Measurements from ENCODE around the gene KBTBD3.
"Not testable (repeated sequence)": the region's sequence is repeated elsewhere in the genome, so short reads cannot be mapped to it uniquely, and the experiment has no call there.

Gene KBTBD3

DNA sequence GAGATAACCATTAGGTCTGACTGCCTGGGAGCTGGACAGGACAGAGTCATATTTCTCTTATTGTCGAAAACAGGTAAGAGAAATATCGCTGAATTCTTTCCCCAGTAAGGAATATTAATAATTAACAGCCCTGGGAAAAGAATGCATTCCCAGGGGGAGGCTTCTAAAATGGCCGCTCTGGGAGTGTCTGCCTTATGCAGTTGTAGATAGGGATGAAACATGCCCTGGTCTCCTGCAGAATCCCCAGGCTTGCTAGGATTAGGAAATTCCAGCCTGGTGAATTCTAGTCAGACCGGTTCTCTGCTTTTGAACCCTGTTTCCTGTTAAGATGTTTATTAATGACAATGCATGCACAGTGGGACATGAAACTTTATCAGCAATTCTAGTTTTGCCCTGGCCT, 74.1 kb downstream of the KBTBD3 start:
- DNase-seq, result not testable (repeated sequence)

DNA sequence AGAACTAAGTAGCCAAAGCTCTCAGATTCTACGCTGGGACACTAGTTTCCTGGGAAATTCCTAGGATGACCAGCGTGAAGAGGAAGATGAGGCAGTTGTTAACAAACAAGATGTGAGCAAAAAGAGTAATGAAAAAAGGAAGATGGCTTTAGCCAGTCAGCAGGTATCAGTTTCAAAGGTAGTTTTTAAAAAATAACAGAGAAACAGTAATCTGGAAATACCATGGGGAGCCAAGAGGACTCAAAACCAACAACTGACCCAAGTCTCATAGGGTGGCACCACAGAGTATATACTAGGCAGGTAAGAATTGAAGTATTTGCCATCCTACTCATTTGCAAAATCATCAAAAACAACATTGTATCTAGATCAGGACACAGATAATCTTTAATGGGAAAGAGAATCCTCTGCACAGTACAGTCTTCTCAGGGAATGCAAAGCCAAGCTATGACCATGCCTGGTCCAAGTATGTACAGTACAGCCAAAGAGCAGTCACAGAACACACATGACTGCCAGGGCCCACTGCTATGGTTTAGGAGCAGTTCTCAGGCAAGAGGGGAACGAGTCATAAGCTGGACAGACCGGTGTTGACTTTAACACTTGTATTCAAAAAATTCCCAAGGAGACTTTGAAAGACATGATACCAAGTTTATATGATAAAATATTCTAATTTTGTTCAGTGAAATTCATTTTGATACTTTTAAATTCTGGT, 75.7 kb downstream of the KBTBD3 start:
- no peak for DNase-seq
